Stimulated activated memory B cell treated with anti-CD40 and anti-IgM and Interleukin-4, amounts not matched to agents 10 μg/mL and 1 μg/mL and 100 μg/mL, for 72 hours (primary cell): ENCODE results near the gene SYNE1.

Experiments
- ATAC-seq: fragments of 150-1000 bp; cut with Tn5 transposase; 2 replicates; pipeline ENCODE4 v1.10.0; 2021
- H3K27ac Mint-ChIP-seq: one replicate; pipeline ENCODE4 v1.8.0; 2022; ENCODE audit warnings: mild to moderate bottlenecking, mixed read lengths
- H3K27me3 Mint-ChIP-seq: one replicate; pipeline ENCODE4 v1.8.0; 2022; ENCODE audit warnings: mixed read lengths
- H3K36me3 Mint-ChIP-seq: one replicate; pipeline ENCODE4 v1.8.0; 2022; ENCODE audit warnings: mixed read lengths
- H3K4me1 Mint-ChIP-seq: one replicate; pipeline ENCODE4 v1.8.0; 2022; ENCODE audit warnings: mixed read lengths
- H3K4me3 Mint-ChIP-seq: one replicate; pipeline ENCODE4 v1.8.0; 2022; ENCODE audit warnings: mild to moderate bottlenecking, moderate library complexity, mixed read lengths
- H3K9me3 Mint-ChIP-seq: one replicate; pipeline ENCODE4 v1.8.0; 2022; ENCODE audit warnings: mixed read lengths

The SYNE1 gene

DNA sequence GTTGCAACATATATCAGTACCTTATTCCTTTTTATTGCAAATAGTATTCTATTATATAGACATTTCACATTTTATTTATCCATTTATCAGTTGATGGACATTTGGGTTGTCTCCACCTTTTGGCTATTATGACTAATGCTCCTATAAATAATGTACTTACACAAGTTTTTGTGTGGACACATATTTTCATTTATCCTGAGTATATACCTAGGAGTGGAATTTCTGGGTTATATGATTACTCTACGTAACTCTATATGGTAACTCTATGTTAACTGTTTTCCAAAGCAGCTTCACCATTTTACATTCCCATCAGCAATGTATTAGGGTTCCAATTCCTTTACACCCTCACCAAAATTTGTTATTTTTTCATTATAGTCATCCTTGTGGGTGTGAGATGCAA lies 424.7 kb downstream of the SYNE1 start:
- H3K9me3 Mint-ChIP-seq, result no peaks in the 10 kb centered on the region
- H3K4me3 Mint-ChIP-seq, result no peak overlapping the region
- no peaks in the 10 kb centered on the region for H3K27me3 Mint-ChIP-seq
- no peaks in the 10 kb centered on the region for H3K4me1 Mint-ChIP-seq
- no peak for ATAC-seq
- no peak overlapping the region for H3K27ac Mint-ChIP-seq
- peaks cover 30% of the 10 kb centered on the region for H3K36me3 Mint-ChIP-seq

- Mint-ChIP-seq H3K27ac (no peak overlapping the region), H3K36me3 (peaks cover 34% of the 10 kb centered on the region), H3K4me3 (no peak overlapping the region), H3K4me1 (no peaks in the 10 kb centered on the region), H3K9me3 (no peaks in the 10 kb centered on the region), H3K27me3 (no peaks in the 10 kb centered on the region)
- no peak for ATAC-seq
Measured at GRCh38 chr6:152209211-152209610, 428.0 kb downstream of the SYNE1 start.

DNA sequence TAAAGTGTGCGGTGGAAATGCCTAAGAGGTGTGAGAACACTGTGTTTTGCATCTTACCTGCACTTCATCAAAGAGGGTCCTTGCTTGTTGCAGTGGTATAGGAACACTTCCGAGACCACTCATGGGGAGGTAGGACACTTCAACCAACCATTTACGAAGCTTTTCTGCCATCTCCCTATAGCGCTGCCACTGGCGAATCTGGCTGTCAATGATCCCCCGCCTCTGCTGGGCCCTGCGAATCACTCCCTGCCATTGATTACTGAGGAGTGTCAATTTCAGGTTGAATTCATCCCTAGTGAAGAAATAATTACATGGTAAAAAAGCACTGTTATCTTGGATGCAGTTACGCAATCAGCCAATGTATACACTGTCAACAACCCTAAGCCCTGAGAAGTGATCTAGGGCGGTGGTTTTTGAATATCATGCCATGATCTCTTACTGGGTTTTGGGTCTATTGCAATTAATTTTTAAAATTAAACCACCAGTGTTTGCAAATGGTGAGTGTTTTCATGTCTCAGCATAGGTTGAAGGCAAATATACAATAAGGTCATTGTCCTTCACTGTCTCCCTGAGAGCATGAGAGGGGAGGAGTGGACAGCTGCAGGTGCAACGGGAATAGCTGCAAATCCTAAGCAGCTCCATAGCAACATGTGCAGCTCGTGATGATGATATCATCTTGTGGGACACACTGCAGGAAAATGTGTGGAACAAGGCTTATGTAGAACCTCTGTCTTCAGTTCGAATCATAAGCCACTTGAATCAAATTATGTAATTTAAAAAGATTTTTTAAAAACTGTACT lies 429.0 kb downstream of the SYNE1 start:
- ATAC-seq, result no peak
- H3K4me3 Mint-ChIP-seq, result no peak overlapping the region
- H3K9me3 Mint-ChIP-seq, result no peaks in the 10 kb centered on the region
- no peaks in the 10 kb centered on the region for H3K27me3 Mint-ChIP-seq
- no peaks in the 10 kb centered on the region for H3K4me1 Mint-ChIP-seq
- peaks cover 44% of the 10 kb centered on the region for H3K36me3 Mint-ChIP-seq
- no peak overlapping the region for H3K27ac Mint-ChIP-seq

- H3K27ac Mint-ChIP-seq, result no peak overlapping the region
- no peaks in the 10 kb centered on the region for H3K27me3 Mint-ChIP-seq
- ATAC-seq, result no peak
- peaks cover 52% of the 10 kb centered on the region for H3K36me3 Mint-ChIP-seq
- H3K9me3 Mint-ChIP-seq, result no peaks in the 10 kb centered on the region
- H3K4me1 Mint-ChIP-seq, result no peaks in the 10 kb centered on the region
- H3K4me3 Mint-ChIP-seq, result no peak overlapping the region
Measured at GRCh38 chr6:152206072-152206818, 430.9 kb downstream of the SYNE1 start.

DNA sequence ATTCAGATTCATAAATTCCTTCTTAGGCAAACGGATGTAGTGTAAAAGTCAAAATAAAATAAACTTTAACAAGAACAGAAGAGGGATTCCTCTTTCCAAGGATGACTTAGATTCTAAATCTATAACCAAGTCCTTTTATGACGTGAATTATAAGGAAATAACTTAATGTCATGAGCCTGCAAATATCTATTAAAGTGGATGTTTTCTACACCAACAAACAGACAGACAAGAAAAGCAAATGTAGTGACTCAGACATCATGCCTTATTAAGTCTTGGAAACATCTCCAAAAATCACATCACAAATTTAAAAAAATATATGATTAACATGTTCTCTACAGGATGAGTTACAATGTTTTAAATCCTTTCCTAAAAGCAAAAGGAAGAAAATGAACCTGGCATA lies 432.6 kb downstream of the SYNE1 start:
- Mint-ChIP-seq H3K4me1 (no peaks in the 10 kb centered on the region), H3K27ac (no peak overlapping the region), H3K27me3 (no peaks in the 10 kb centered on the region), H3K4me3 (no peak overlapping the region), H3K9me3 (no peaks in the 10 kb centered on the region), H3K36me3 (peaks cover 54% of the 10 kb centered on the region)
- ATAC-seq, result no peak

- Mint-ChIP-seq H3K27ac (no peak overlapping the region), H3K4me1 (no peaks in the 10 kb centered on the region), H3K27me3 (no peaks in the 10 kb centered on the region), H3K9me3 (no peaks in the 10 kb centered on the region), H3K4me3 (no peak overlapping the region), H3K36me3 (peaks cover 72% of the 10 kb centered on the region)
- no peak for ATAC-seq
Measured at GRCh38 chr6:152201120-152201519, 436.0 kb downstream of the SYNE1 start.

DNA sequence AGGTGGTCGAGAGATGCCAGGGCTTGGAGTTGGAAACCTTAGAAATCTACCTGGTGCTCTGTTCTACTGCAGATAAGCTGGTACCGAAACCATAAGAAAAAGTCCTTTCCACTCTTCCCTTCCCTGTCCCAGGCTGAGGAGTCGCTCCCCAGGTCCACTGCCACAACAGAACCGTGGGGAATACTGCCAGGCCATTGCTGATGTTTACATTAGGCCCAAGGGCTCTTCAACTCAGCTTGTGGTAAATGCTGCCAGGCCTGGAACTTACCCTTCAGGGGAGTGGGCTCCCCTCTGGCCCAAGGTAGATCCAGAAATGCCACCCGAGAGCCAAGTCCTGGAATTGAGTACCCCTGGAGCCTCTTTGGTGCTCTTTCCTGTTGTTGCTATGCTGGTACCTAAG lies 441.3 kb downstream of the SYNE1 start:
- ATAC-seq, result no peak
- H3K36me3 Mint-ChIP-seq, result peaks cover 79% of the 10 kb centered on the region
- H3K9me3 Mint-ChIP-seq, result peaks cover 15% of the 10 kb centered on the region
- H3K27me3 Mint-ChIP-seq, result no peaks in the 10 kb centered on the region
- H3K27ac Mint-ChIP-seq, result no peak overlapping the region
- H3K4me1 Mint-ChIP-seq, result no peaks in the 10 kb centered on the region
- no peak overlapping the region for H3K4me3 Mint-ChIP-seq

- peaks cover 52% of the 10 kb centered on the region for H3K36me3 Mint-ChIP-seq
Measured at GRCh38 chr6:152189736-152190135, 447.4 kb downstream of the SYNE1 start.

GRCh38 chr6:152188011-152188410 lies 449.2 kb downstream of the SYNE1 start:
- Mint-ChIP-seq H3K9me3 (peaks cover 10% of the 10 kb centered on the region), H3K36me3 (peaks cover 40% of the 10 kb centered on the region), H3K27me3 (no peaks in the 10 kb centered on the region), H3K4me1 (peaks cover 39% of the 10 kb centered on the region), H3K27ac (peak overlapping the region; percentile 97), H3K4me3 (no peak overlapping the region)
- no peak for ATAC-seq

More at GRCh38 chr6:152189736-152190135, 447.4 kb downstream of the SYNE1 start:
- ATAC-seq, result no peak
- Mint-ChIP-seq H3K27me3 (no peaks in the 10 kb centered on the region), H3K4me1 (peaks cover 24% of the 10 kb centered on the region), H3K9me3 (peaks cover 15% of the 10 kb centered on the region), H3K4me3 (no peak overlapping the region), H3K27ac (no peak overlapping the region)

DNA sequence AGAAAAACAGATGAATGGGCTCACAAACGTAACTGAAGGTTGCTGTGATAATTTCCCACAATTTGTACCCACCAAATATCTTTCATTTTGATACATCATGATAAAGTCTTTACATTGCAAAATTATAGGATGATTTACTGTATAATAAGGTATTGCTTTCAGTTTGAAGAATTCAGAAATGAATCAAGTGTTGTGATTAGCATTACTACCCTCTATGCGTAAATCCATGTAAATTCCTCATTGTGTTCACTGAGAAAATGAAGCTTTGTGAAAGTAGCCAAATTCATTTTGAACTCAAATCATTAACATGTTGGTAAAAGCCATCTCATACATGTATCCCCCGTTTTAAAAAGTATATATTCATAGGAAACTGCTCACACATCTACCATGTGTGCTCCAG lies 450.3 kb downstream of the SYNE1 start:
- H3K27me3 Mint-ChIP-seq, result no peaks in the 10 kb centered on the region
- no peak for ATAC-seq
- peaks cover 28% of the 10 kb centered on the region for H3K36me3 Mint-ChIP-seq
- peaks cover 3% of the 10 kb centered on the region for H3K9me3 Mint-ChIP-seq
- H3K27ac Mint-ChIP-seq, result peak overlapping the region; percentile 97
- no peak overlapping the region for H3K4me3 Mint-ChIP-seq
- peaks cover 44% of the 10 kb centered on the region for H3K4me1 Mint-ChIP-seq

DNA sequence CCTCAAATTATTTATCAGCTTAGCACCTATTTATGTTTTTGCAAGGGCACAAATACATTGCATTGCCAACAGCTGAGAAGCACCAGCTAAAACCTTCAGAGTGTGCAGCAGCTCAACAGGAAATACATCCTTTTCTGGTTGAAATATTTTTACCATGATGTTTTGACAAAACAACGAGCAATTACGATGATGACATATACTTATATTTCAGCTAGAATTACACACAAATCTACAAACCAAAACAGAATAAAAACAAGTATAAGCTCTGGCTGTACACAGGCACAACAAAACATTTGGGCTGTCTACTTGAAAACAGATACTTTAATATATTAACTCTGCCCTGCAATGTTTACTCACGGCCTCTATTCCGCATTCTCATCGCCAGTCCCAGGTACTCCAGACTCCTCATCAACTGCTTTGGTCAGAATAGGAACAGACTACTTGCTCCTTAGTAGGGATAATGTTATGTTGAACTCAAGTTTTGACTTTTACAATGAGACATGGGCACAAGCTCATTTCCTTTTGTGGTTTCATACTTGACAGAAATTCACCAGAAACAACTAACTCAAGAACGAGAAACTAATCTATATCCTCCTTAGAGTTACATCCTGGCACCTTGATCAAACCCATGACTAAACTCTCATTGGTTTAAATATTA lies 452.1 kb downstream of the SYNE1 start:
- H3K27me3 Mint-ChIP-seq, result no peaks in the 10 kb centered on the region
- peaks cover 60% of the 10 kb centered on the region for H3K4me1 Mint-ChIP-seq
- peak overlapping the region; percentile 97 for H3K27ac Mint-ChIP-seq
- H3K36me3 Mint-ChIP-seq, result peaks cover 35% of the 10 kb centered on the region
- H3K9me3 Mint-ChIP-seq, result no peaks in the 10 kb centered on the region
- ATAC-seq, result peak; percentile 86
- H3K4me3 Mint-ChIP-seq, result peak overlapping the region; percentile 94

- peaks cover 37% of the 10 kb centered on the region for H3K36me3 Mint-ChIP-seq
- peak overlapping the region; percentile 94 for H3K4me3 Mint-ChIP-seq
- H3K9me3 Mint-ChIP-seq, result no peaks in the 10 kb centered on the region
- no peaks in the 10 kb centered on the region for H3K27me3 Mint-ChIP-seq
- ATAC-seq, result peak; percentile 56
- H3K4me1 Mint-ChIP-seq, result peaks cover 60% of the 10 kb centered on the region
- peak overlapping the region; percentile 97 for H3K27ac Mint-ChIP-seq
Measured at GRCh38 chr6:152184573-152184916, 452.6 kb downstream of the SYNE1 start.

- Mint-ChIP-seq H3K27me3 (no peaks in the 10 kb centered on the region), H3K27ac (no peak overlapping the region), H3K4me1 (peaks cover 44% of the 10 kb centered on the region), H3K36me3 (peaks cover 26% of the 10 kb centered on the region), H3K9me3 (no peaks in the 10 kb centered on the region), H3K4me3 (no peak overlapping the region)
- ATAC-seq, result no peak
Measured at GRCh38 chr6:152180601-152181000, 456.6 kb downstream of the SYNE1 start.

GRCh38 chr6:152176268-152176667 lies 460.9 kb downstream of the SYNE1 start:
- Mint-ChIP-seq H3K36me3 (peaks cover 42% of the 10 kb centered on the region), H3K4me1 (peaks cover 21% of the 10 kb centered on the region), H3K9me3 (peaks cover 2% of the 10 kb centered on the region), H3K27me3 (no peaks in the 10 kb centered on the region), H3K27ac (no peak overlapping the region), H3K4me3 (no peak overlapping the region)
- ATAC-seq, result no peak

DNA sequence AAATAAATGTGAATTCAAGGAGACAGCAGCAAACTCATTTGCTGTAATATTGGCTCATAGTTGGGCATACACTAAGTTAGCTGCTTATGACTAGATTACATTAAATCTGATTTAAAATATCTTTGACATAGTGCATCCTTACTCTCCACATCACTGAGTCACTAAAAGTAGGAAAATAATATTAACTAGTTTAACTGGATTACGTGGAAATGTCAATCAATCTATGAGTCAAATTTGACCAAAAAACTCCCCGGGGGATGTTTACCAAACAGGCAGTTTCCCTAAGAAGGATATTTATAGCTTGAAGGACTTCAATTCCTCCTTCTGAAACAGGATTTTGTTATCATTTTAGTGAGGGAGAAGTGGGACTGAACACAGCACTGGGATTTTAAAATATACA lies 463.2 kb downstream of the SYNE1 start:
- no peak for ATAC-seq
- Mint-ChIP-seq H3K4me1 (peaks cover 20% of the 10 kb centered on the region), H3K9me3 (peaks cover 5% of the 10 kb centered on the region), H3K27me3 (no peaks in the 10 kb centered on the region), H3K27ac (no peak overlapping the region), H3K36me3 (peaks cover 42% of the 10 kb centered on the region), H3K4me3 (no peak overlapping the region)
